ENCODE results near the gene TMEM198. TPM values are rescaled to one million over a fixed set of nuclear protein-coding genes. Genes with fewer than 3 reads are reported as not detected.

TMEM198 gene
- total RNA-seq, 4 donors from 2014 or later, result 0.77 to 5.3 (median 5.1) TPM; not detected in 1

GRCh38 chr2:219508971-219509779 lies 34.7 kb upstream of the TMEM198 start:
- Histone ChIP-seq H3K4me3 (no peak overlapping the region), H3K9me3 (no peaks in the 10 kb centered on the region), H3K36me3 (no peaks in the 10 kb centered on the region), H3K4me1 (peaks cover 0 to 13% of the 10 kb centered on the region in 2 donors), H3K27ac (no peak overlapping the region), H3K27me3 (no peaks in the 10 kb centered on the region)
- DNase-seq, result peak in 1 of 2 donors; percentile 24
- intact Hi-C loops (cut with DNase I; ENCODE audit: low total_unique reads), result no loop called here
- TF ChIP-seq POLR2A (IDR thresholded peaks at IDR 0.05) (no peak), CTCF (IDR thresholded peaks at IDR 0.05) (no peak)

GRCh38 chr2:219509780-219510511 lies 33.9 kb upstream of the TMEM198 start:
- peaks cover 0 to 13% of the 10 kb centered on the region in 2 donors for H3K4me1 ChIP-seq
- DNase-seq, result peak; percentile 66 to 67
- no peaks in the 10 kb centered on the region for H3K9me3 ChIP-seq
- H3K27me3 ChIP-seq, result no peaks in the 10 kb centered on the region
- H3K27ac ChIP-seq, result no peak overlapping the region
- no peaks in the 10 kb centered on the region for H3K36me3 ChIP-seq
- TF ChIP-seq CTCF (IDR thresholded peaks at IDR 0.05) (peak; percentile 50 to 77 (median 70)), POLR2A (IDR thresholded peaks at IDR 0.05) (no peak)
- peak overlapping the region; percentile 3 to 20 for H3K4me3 ChIP-seq
- intact Hi-C loops (cut with DNase I; ENCODE audit: low total_unique reads), result no loop called here

GRCh38 chr2:219510512-219511135 lies 33.2 kb upstream of the TMEM198 start:
- peak in 1 of 2 donors; percentile 20 for DNase-seq
- H3K27ac ChIP-seq, result no peak overlapping the region
- H3K4me1 ChIP-seq, result peaks cover 0 to 13% of the 10 kb centered on the region in 2 donors
- intact Hi-C loops (cut with DNase I; ENCODE audit: low total_unique reads), result no loop called here
- no peak overlapping the region for H3K4me3 ChIP-seq
- H3K27me3 ChIP-seq, result no peaks in the 10 kb centered on the region
- TF ChIP-seq CTCF (IDR thresholded peaks at IDR 0.05) (peak in 1 of 4 experiments; percentile 2), POLR2A (IDR thresholded peaks at IDR 0.05) (no peak)
- no peaks in the 10 kb centered on the region for H3K36me3 ChIP-seq
- H3K9me3 ChIP-seq, result no peaks in the 10 kb centered on the region

- DNase-seq, result peak in 1 of 2 donors; percentile 16
- Histone ChIP-seq H3K4me3 (no peak overlapping the region), H3K36me3 (no peaks in the 10 kb centered on the region), H3K27me3 (no peaks in the 10 kb centered on the region), H3K27ac (no peak overlapping the region), H3K9me3 (no peaks in the 10 kb centered on the region), H3K4me1 (peaks cover 0 to 13% of the 10 kb centered on the region in 2 donors)
- TF ChIP-seq CTCF (IDR thresholded peaks at IDR 0.05), result no peak
- no peak for TF ChIP-seq POLR2A (IDR thresholded peaks at IDR 0.05)
- intact Hi-C loops (cut with DNase I; ENCODE audit: low total_unique reads), result no loop called here
These were observed 32.1 kb upstream of the TMEM198 start for GRCh38 chr2:219511547-219512325.
